Osteocyte (in vitro differentiated cells): ENCODE results near the gene RPS5. TPM values are rescaled to one million over a fixed set of nuclear protein-coding genes. Genes with fewer than 3 reads are reported as not detected.

Experiments
- DNase-seq: peaks from one replicate; pipeline ENCODE4 v3.0.0; 2021; ENCODE audit warnings: mixed read lengths; ENCODE audit not compliant: unreplicated experiment; ENCODE audit errors: extremely low spot score
- H3K27ac Mint-ChIP-seq: one replicate; pipeline ENCODE4 v1.8.0; 2021; ENCODE audit warnings: mild to moderate bottlenecking, mixed read lengths; ENCODE audit not compliant: unreplicated experiment
- H3K27me3 Mint-ChIP-seq: one replicate; pipeline ENCODE4 v1.8.0; 2021; ENCODE audit warnings: mixed read lengths; ENCODE audit not compliant: unreplicated experiment
- H3K36me3 Mint-ChIP-seq: one replicate; pipeline ENCODE4 v1.8.0; 2021; ENCODE audit warnings: mixed read lengths; ENCODE audit not compliant: unreplicated experiment
- H3K4me1 Mint-ChIP-seq: one replicate; pipeline ENCODE4 v1.8.0; 2021; ENCODE audit warnings: mixed read lengths; ENCODE audit not compliant: unreplicated experiment
- H3K4me3 Mint-ChIP-seq: one replicate; pipeline ENCODE4 v1.8.0; 2021; ENCODE audit warnings: mild to moderate bottlenecking, moderate library complexity, mixed read lengths; ENCODE audit not compliant: unreplicated experiment
- H3K9me3 Mint-ChIP-seq: one replicate; pipeline ENCODE4 v1.8.0; 2021; ENCODE audit warnings: mixed read lengths; ENCODE audit not compliant: unreplicated experiment
- CTCF ChIP-seq: fragments of 200-600 bp; sonication (generic); IDR thresholded peaks from 2 replicates; pipeline ENCODE4 v1.5.0; 2021; ENCODE audit warnings: antibody characterized with exemption, mild to moderate bottlenecking, moderate library complexity
- total RNA-seq: library from RNA; stranded (reverse); gene quantifications from 2 replicates; pipeline ENCODE4 v1.2.1, GENCODE V29; 2021

The RPS5 gene
- total RNA-seq, 1 donor from 2014 or later: 942 TPM

- Mint-ChIP-seq H3K27ac (no peak overlapping the region), H3K36me3 (peaks cover 10% of the 10 kb centered on the region), H3K9me3 (no peaks in the 10 kb centered on the region), H3K4me3 (no peak overlapping the region), H3K27me3 (no peaks in the 10 kb centered on the region), H3K4me1 (peaks cover 18% of the 10 kb centered on the region)
- no peak for TF ChIP-seq CTCF
- no peak for DNase-seq
These were observed 35.6 kb upstream of the RPS5 start for GRCh38 chr19:58351558-58351878.

GRCh38 chr19:58351990-58352755, 34.9 kb upstream of the RPS5 start:
- Mint-ChIP-seq H3K36me3 (peaks cover 10% of the 10 kb centered on the region), H3K9me3 (no peaks in the 10 kb centered on the region), H3K27ac (no peak overlapping the region), H3K27me3 (no peaks in the 10 kb centered on the region), H3K4me3 (no peak overlapping the region), H3K4me1 (peaks cover 14% of the 10 kb centered on the region)
- DNase-seq: no peak
- TF ChIP-seq CTCF: no peak

GRCh38 chr19:58352760-58353671, 34.1 kb upstream of the RPS5 start, which contains the start of gene A1BG:
TSS of gene A1BG (minus strand) at chr19:58353492. CDS start at chr19:58353437, 55 bp downstream.
- H3K9me3 Mint-ChIP-seq: no peaks in the 10 kb centered on the region
- TF ChIP-seq CTCF: no peak
- no peak within 1 kb of the TSS for H3K27ac Mint-ChIP-seq
- DNase-seq: no peak
- peaks cover 10% of the 10 kb centered on the region for H3K36me3 Mint-ChIP-seq
- no peak within 1 kb of the TSS for H3K4me3 Mint-ChIP-seq
- H3K4me1 Mint-ChIP-seq: peaks cover 14% of the 10 kb centered on the region
- no peaks in the 10 kb centered on the region for H3K27me3 Mint-ChIP-seq

GRCh38 chr19:58353717-58354477, 33.2 kb upstream of the RPS5 start:
- DNase-seq: no peak
- Mint-ChIP-seq H3K27me3 (no peaks in the 10 kb centered on the region), H3K9me3 (no peaks in the 10 kb centered on the region), H3K27ac (no peak overlapping the region), H3K4me1 (peaks cover 5% of the 10 kb centered on the region), H3K4me3 (no peak overlapping the region), H3K36me3 (peaks cover 10% of the 10 kb centered on the region)
- TF ChIP-seq CTCF: no peak
